ENCODE data around the gene C19orf67.

- TF ChIP-seq POLR2A (IDR thresholded peaks at IDR 0.05) (no peak), CTCF (IDR thresholded peaks at IDR 0.05) (no peak)
Measured at GRCh38 chr19:14090509-14091080, 5.0 kb upstream of the C19orf67 start, which contains the start of gene SAMD1.
